ENCODE data around the gene EIF3D. TPM values are rescaled to one million over a fixed set of nuclear protein-coding genes. Genes with fewer than 3 reads are reported as not detected.

EIF3D gene
- polyA plus RNA-seq, 3 donors, result 102 to 244 (median 122) TPM

DNA sequence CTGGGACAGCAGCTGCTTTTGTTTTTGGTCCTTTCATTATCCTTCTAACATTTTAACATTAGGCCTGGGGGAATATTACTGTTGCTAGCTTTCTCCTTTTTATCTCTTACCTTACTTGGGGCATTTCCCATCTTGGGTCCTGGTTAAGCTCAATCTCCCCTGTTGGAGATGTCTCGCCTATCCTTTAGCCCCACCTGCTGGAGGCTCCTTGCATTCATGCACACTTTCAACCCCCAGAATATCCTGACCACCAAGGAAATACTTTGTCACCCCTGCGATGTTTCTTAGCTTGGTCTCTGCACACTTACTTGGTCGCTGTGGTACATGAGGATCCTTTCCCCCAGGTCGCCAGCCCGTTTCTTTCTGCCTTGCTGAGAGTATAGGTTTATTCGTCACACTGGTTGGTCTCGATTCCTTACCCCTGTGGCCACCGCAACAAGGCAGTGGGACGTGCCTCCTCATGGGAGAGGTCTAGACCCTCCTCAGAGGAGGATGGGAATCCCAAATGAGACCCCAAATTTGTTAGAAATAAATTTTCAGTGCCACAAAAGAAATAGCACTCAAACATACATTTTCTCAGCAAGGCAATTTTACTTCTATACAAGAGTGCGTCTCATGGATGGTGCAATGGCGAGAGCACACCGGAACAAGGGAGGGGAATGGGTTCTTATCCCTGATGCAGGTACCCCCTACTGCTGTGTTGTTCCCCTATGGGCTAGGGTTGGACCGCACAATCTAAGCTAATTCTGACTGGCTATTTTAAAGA, 42.2 kb downstream of the EIF3D start:
- Histone ChIP-seq H3K9me3 (replicated peaks in 1 of 2; ENCODE audit: control insufficient read depth in 1 of 2, insufficient read depth in 1 of 2, low read length in 2 of 2) (peaks cover 12 to 13% of the 10 kb centered on the region in 2 donors), H3K4me3 (replicated peaks in 1 of 3; ENCODE audit: low read depth in 2 of 3, low read length in 3 of 3) (no peak overlapping the region), H4K20me1 (ENCODE audit: insufficient read depth, low read length) (no peaks in the 10 kb centered on the region), H3K36me3 (replicated peaks in 1 of 2; ENCODE audit: control insufficient read depth in 1 of 2, insufficient read depth in 2 of 2, low read length in 2 of 2) (peaks cover 2 to 7% of the 10 kb centered on the region in 2 donors), H2AFZ (ENCODE audit: insufficient read depth, low read depth, low read length, poor library complexity, severe bottlenecking) (no peak overlapping the region), H3K27me3 (ENCODE audit: control insufficient read depth in 2 of 2, insufficient read depth in 2 of 2, low read length in 2 of 2) (no peaks in the 10 kb centered on the region), H3K4me2 (replicated peaks; ENCODE audit: extremely low read depth, low read length, poor library complexity, severe bottlenecking) (no peak overlapping the region), H3K27ac (ENCODE audit: low read depth in 1 of 2, low read length in 2 of 2) (no peak overlapping the region), H3K9ac (ENCODE audit: insufficient read depth, low read length, poor library complexity, severe bottlenecking) (no peak overlapping the region), H3K79me2 (ENCODE audit: insufficient read depth, low read length) (no peaks in the 10 kb centered on the region), H3K4me1 (ENCODE audit: control insufficient read depth in 1 of 2, insufficient read depth in 2 of 2, low read length in 2 of 2) (peaks cover 5 to 6% of the 10 kb centered on the region in 2 donors)
- peaks cover 13 to 20% (median 16%) of the 10 kb centered on the region in 7 donors for H3K9me3 Mint-ChIP-seq
- H3K36me3 Mint-ChIP-seq, result peaks cover 18 to 41% of the 10 kb centered on the region in 2 donors
- 99% methylated on average over 10 of the region's 13 CpGs for WGBS (ENCODE audit: insufficient coverage)
- peak; percentile 18 to 56 (median 29) for DNase-seq
- TF ChIP-seq, protein P1, sequence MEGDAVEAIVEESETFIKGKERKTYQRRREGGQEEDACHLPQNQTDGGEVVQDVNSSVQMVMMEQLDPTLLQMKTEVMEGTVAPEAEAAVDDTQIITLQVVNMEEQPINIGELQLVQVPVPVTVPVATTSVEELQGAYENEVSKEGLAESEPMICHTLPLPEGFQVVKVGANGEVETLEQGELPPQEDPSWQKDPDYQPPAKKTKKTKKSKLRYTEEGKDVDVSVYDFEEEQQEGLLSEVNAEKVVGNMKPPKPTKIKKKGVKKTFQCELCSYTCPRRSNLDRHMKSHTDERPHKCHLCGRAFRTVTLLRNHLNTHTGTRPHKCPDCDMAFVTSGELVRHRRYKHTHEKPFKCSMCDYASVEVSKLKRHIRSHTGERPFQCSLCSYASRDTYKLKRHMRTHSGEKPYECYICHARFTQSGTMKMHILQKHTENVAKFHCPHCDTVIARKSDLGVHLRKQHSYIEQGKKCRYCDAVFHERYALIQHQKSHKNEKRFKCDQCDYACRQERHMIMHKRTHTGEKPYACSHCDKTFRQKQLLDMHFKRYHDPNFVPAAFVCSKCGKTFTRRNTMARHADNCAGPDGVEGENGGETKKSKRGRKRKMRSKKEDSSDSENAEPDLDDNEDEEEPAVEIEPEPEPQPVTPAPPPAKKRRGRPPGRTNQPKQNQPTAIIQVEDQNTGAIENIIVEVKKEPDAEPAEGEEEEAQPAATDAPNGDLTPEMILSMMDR (IDR thresholded peaks at IDR 0.05), result peak; percentile 46
- H3K4me1 Mint-ChIP-seq, result peaks cover 4% of the 10 kb centered on the region
- peak overlapping the region in 1 of 7 donors; percentile 59 for H3K27ac Mint-ChIP-seq
- H3K4me3 Mint-ChIP-seq, result no peak overlapping the region
- intact Hi-C loops (cut with micrococcal nuclease), result no loop called here
- peaks cover 0 to 4% (median 0%) of the 10 kb centered on the region in 3 donors for H3K27me3 Mint-ChIP-seq (ENCODE audit: low read depth in 3 of 3)

DNA sequence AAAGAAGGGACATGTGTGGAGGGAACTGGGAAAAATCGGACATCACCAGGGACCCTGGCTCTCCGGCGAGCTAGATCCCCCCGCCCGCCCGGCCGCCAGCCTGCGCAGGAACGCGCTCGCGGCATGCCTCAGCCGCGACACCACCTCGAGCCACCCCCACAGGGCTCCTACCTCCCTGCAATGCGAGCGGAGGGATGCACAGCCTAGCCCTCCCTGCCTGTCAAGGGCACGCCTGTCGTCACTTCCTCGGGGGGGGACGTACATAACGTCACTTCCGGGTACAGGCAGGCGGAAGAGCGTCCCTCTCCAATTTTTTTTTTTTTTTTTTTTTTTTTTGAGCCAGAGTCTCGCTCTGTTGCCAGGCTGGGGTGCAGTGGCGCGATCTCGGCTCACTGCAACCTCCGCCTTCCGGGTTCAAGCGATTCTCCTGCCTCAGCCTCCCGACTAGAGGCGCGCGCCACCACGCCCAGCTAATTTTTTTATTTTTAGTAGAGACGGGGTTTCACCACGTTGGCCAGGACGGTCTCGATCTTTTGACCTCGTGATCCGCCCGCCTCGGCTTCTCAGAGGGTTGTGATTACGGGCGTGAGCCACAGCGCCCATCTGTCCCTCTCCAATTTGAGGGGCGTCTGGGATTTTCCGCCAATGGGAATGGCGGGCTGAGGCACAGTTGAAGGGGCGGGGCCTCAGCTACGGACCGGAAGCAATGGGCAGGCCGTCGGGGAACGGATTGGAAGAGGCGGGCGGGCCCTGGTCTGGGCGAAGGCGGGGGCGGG, 47.4 kb downstream of the EIF3D start, which contains the start of gene TXN2:
TXN2 (minus strand) TSS at position 248 of the 776 bp plus-strand sequence. CDS start 803 bp downstream, outside the sequence.
- intact Hi-C loops (cut with micrococcal nuclease), result loop anchor here in 1 of 2 donors (1.0 kb wide), 1 partner anchor 48 kb away; the partner anchor contains the start of gene EIF3D
- H3K4me1 Mint-ChIP-seq, result peaks cover 10% of the 10 kb centered on the region
- H3K9me3 Mint-ChIP-seq, result peaks cover 0 to 6% (median 3%) of the 10 kb centered on the region in 7 donors
- H3K36me3 ChIP-seq (replicated peaks in 1 of 2; ENCODE audit: control insufficient read depth in 1 of 2, insufficient read depth in 2 of 2, low read length in 2 of 2), result peaks cover 22 to 39% of the 10 kb centered on the region in 2 donors
- peak within 1 kb of the TSS; percentile 94 to 96 for H3K27ac ChIP-seq (ENCODE audit: low read depth in 1 of 2, low read length in 2 of 2)
- peaks cover 1 to 5% of the 10 kb centered on the region in 2 donors for H3K9me3 ChIP-seq (replicated peaks in 1 of 2; ENCODE audit: control insufficient read depth in 1 of 2, insufficient read depth in 1 of 2, low read length in 2 of 2)
- no peaks in the 10 kb centered on the region for H3K27me3 ChIP-seq (ENCODE audit: control insufficient read depth in 2 of 2, insufficient read depth in 2 of 2, low read length in 2 of 2)
- H3K4me3 ChIP-seq (replicated peaks in 1 of 3; ENCODE audit: low read depth in 2 of 3, low read length in 3 of 3), result peak within 1 kb of the TSS; percentile 79 to 88 (median 84)
- peak; percentile 94 to 96 (median 95) for DNase-seq
- peak within 1 kb of the TSS; percentile 68 for H3K4me2 ChIP-seq (replicated peaks; ENCODE audit: extremely low read depth, low read length, poor library complexity, severe bottlenecking)
- no peaks in the 10 kb centered on the region for H4K20me1 ChIP-seq (ENCODE audit: insufficient read depth, low read length)
- TF ChIP-seq, protein P1 (IDR thresholded peaks at IDR 0.05), result no peak
- peaks cover 14 to 20% of the 10 kb centered on the region in 2 donors for H3K4me1 ChIP-seq (ENCODE audit: control insufficient read depth in 1 of 2, insufficient read depth in 2 of 2, low read length in 2 of 2)
- peaks cover 0 to 3% (median 0%) of the 10 kb centered on the region in 3 donors for H3K27me3 Mint-ChIP-seq (ENCODE audit: low read depth in 3 of 3)
- H3K9ac ChIP-seq (ENCODE audit: insufficient read depth, low read length, poor library complexity, severe bottlenecking), result peak within 1 kb of the TSS; percentile 88
- H3K27ac Mint-ChIP-seq, result peak within 1 kb of the TSS; percentile 98 to 100 (median 99)
- H3K36me3 Mint-ChIP-seq, result peaks cover 32 to 44% of the 10 kb centered on the region in 2 donors
- H3K79me2 ChIP-seq (ENCODE audit: insufficient read depth, low read length), result peaks cover 32% of the 10 kb centered on the region
- peak within 1 kb of the TSS; percentile 87 to 93 for H3K4me3 Mint-ChIP-seq
- peak within 1 kb of the TSS; percentile 89 for H2AFZ ChIP-seq (ENCODE audit: insufficient read depth, low read depth, low read length, poor library complexity, severe bottlenecking)
- WGBS (ENCODE audit: insufficient coverage), result 0% methylated on average over 37 of the region's 62 CpGs

Data from CD14-positive monocyte (primary cell).